SKM-1 treated with dmso at 0.1 percent for 144 hours (cell line): ENCODE measurements around the gene CMIP.

Experiments used
- DNase-seq: peaks from one replicate; lab custom pipeline; 2025; ENCODE audit not compliant: unreplicated experiment; lab: John Stamatoyannopoulos, UW

CMIP gene

GRCh38 chr16:81547194-81547938, 102.8 kb downstream of the CMIP start:
- DNase-seq: no peak

GRCh38 chr16:81547939-81548216, 103.3 kb downstream of the CMIP start:
- DNase-seq: no peak

- no peak for DNase-seq
Measured at GRCh38 chr16:81548551-81548875, 103.9 kb downstream of the CMIP start.

GRCh38 chr16:81548876-81549546, 104.4 kb downstream of the CMIP start:
- no peak for DNase-seq

GRCh38 chr16:81549547-81550431, 105.2 kb downstream of the CMIP start:
- no peak for DNase-seq

- DNase-seq: no peak
Measured at GRCh38 chr16:81550432-81550808, 105.8 kb downstream of the CMIP start.

GRCh38 chr16:81551151-81551808, 106.7 kb downstream of the CMIP start:
- DNase-seq: no peak

GRCh38 chr16:81551821-81552304, 107.3 kb downstream of the CMIP start:
- DNase-seq: no peak

- no peak for DNase-seq
Measured at GRCh38 chr16:81552743-81553079, 108.1 kb downstream of the CMIP start.

GRCh38 chr16:81553080-81553813, 108.6 kb downstream of the CMIP start:
- DNase-seq: no peak

GRCh38 chr16:81553814-81554675, 109.4 kb downstream of the CMIP start:
- DNase-seq: no peak

GRCh38 chr16:81554979-81555378, 110.4 kb downstream of the CMIP start:
- DNase-seq: no peak

- no peak for DNase-seq
Measured at GRCh38 chr16:81555660-81556059, 111.1 kb downstream of the CMIP start.

- DNase-seq: no peak
Measured at GRCh38 chr16:81556715-81557284, 112.2 kb downstream of the CMIP start.

GRCh38 chr16:81558077-81558443, 113.5 kb downstream of the CMIP start:
- DNase-seq: no peak

GRCh38 chr16:81558444-81559175, 114.0 kb downstream of the CMIP start:
- no peak for DNase-seq

- no peak for DNase-seq
Measured at GRCh38 chr16:81560979-81561657, 116.5 kb downstream of the CMIP start.

GRCh38 chr16:81562174-81562849, 117.7 kb downstream of the CMIP start:
- DNase-seq: no peak
